NT2/D1 (cell line): ENCODE results near the gene FEM1C.

ENCODE experiments used
- SUZ12 ChIP-seq: IDR thresholded peaks from 2 replicates; pipeline ENCODE4 v1.6.1; 2011; ENCODE audit not compliant: insufficient read length, insufficient read depth; ENCODE audit errors: extremely low read depth
- YY1 ChIP-seq: IDR thresholded peaks from 2 replicates; pipeline ENCODE4 v1.6.1; 2011; ENCODE audit not compliant: insufficient read length, insufficient read depth
- ZNF274 ChIP-seq: IDR thresholded peaks from 2 replicates; pipeline ENCODE4 v1.6.1; 2011; ENCODE audit warnings: mild to moderate bottlenecking, low read depth, low read length

DNA sequence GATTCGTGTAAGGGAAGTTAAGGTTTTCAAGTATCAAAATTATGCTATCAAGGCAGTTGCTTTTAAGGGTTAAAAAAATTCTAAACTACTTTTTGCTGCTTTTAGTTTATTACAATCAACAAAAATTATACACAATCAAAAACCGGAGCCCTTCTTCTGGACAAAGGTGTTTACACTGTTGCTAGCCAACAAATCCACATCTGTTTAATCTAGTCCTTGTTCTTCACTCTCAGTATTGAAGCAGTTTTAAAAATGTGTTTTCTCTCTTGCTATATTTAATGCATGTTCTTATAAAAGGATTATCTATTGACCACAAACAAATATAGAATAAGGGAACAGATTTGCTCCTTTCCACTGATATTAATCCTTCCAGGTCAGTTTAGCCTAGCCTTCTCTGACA lies 2.5 kb downstream of the FEM1C start:
- no peak for TF ChIP-seq YY1
- TF ChIP-seq SUZ12: no peak
- TF ChIP-seq ZNF274: no peak
